ENCODE measurements around the gene CSN3. TPM values are rescaled to one million over a fixed set of nuclear protein-coding genes. Genes with fewer than 3 reads are reported as not detected.

The CSN3 gene
- total and polyA plus RNA-seq, 3 experiments from 2014 or later = not detected

- Histone ChIP-seq H3K36me3 (ENCODE audit: insufficient read depth, low read length) (no peaks in the 10 kb centered on the region), H3K27ac (ENCODE audit: low read depth, low read length) (no peak overlapping the region), H3K9me3 (ENCODE audit: low read length) (no peaks in the 10 kb centered on the region), H3K27me3 (ENCODE audit: insufficient read depth, low read length, poor library complexity, severe bottlenecking) (no peaks in the 10 kb centered on the region), H3K4me1 (ENCODE audit: insufficient read depth, low read length) (no peaks in the 10 kb centered on the region), H3K4me3 (ENCODE audit: low read length) (no peak overlapping the region)
- Mint-ChIP-seq H3K27ac (no peak overlapping the region), H3K27me3 (no peaks in the 10 kb centered on the region), H3K9me3 (peaks cover 0 to 4% (median 0%) of the 10 kb centered on the region in 5 donors), H3K36me3 (no peaks in the 10 kb centered on the region), H3K4me1 (no peaks in the 10 kb centered on the region), H3K4me3 (no peak overlapping the region)
- DNase-seq = no peak
- POLR2A ChIA-PET = no interaction called here
- CTCF ChIA-PET = no interaction called here
Observed at GRCh38 chr4:70251945-70252277, 9.5 kb downstream of the CSN3 start.

- ChIA-PET CTCF (no interaction called here), POLR2A (no interaction called here)
- no peak for DNase-seq
- no peak overlapping the region for H3K27ac ChIP-seq (ENCODE audit: low read depth, low read length)
- Mint-ChIP-seq H3K4me3 (no peak overlapping the region), H3K27me3 (peaks cover 0 to 2% of the 10 kb centered on the region in 2 donors), H3K4me1 (no peaks in the 10 kb centered on the region), H3K36me3 (no peaks in the 10 kb centered on the region), H3K27ac (no peak overlapping the region), H3K9me3 (peaks cover 0 to 7% (median 5%) of the 10 kb centered on the region in 5 donors)
- H3K4me1 ChIP-seq (ENCODE audit: insufficient read depth, low read length) = no peaks in the 10 kb centered on the region
- H3K36me3 ChIP-seq (ENCODE audit: insufficient read depth, low read length) = no peaks in the 10 kb centered on the region
- no peak overlapping the region for H3K4me3 ChIP-seq (ENCODE audit: low read length)
- H3K27me3 ChIP-seq (ENCODE audit: insufficient read depth, low read length, poor library complexity, severe bottlenecking) = no peaks in the 10 kb centered on the region
- H3K9me3 ChIP-seq (ENCODE audit: low read length) = no peaks in the 10 kb centered on the region
Observed at GRCh38 chr4:70269674-70270073, 27.3 kb downstream of the CSN3 start.

GRCh38 chr4:70277121-70277520, 34.7 kb downstream of the CSN3 start:
- Mint-ChIP-seq H3K9me3 (peaks cover 0 to 5% (median 3%) of the 10 kb centered on the region in 5 donors), H3K27me3 (no peaks in the 10 kb centered on the region)

GRCh38 chr4:70280567-70280966, 38.2 kb downstream of the CSN3 start:
- ChIA-PET POLR2A (no interaction called here), CTCF (interaction anchor here (0.9 kb wide), 1 partner anchor 138 kb away, joined by 4 read pairs; no protein-coding TSS in a partner anchor)
- no peaks in the 10 kb centered on the region for H3K9me3 ChIP-seq (ENCODE audit: low read length)
- Mint-ChIP-seq H3K27ac (peak overlapping the region in 1 of 8 donors; percentile 7), H3K27me3 (no peaks in the 10 kb centered on the region), H3K4me3 (no peak overlapping the region), H3K4me1 (no peaks in the 10 kb centered on the region), H3K9me3 (peaks cover 0 to 6% (median 0%) of the 10 kb centered on the region in 5 donors), H3K36me3 (no peaks in the 10 kb centered on the region)
- H3K4me3 ChIP-seq (ENCODE audit: low read length) = no peak overlapping the region
- no peaks in the 10 kb centered on the region for H3K36me3 ChIP-seq (ENCODE audit: insufficient read depth, low read length)
- no peak overlapping the region for H3K27ac ChIP-seq (ENCODE audit: low read depth, low read length)
- no peaks in the 10 kb centered on the region for H3K27me3 ChIP-seq (ENCODE audit: insufficient read depth, low read length, poor library complexity, severe bottlenecking)
- DNase-seq = no peak
- no peaks in the 10 kb centered on the region for H3K4me1 ChIP-seq (ENCODE audit: insufficient read depth, low read length)

More at GRCh38 chr4:70277121-70277520, 34.7 kb downstream of the CSN3 start:
- H3K9me3 ChIP-seq (ENCODE audit: low read length) = no peaks in the 10 kb centered on the region
- H3K27me3 ChIP-seq (ENCODE audit: insufficient read depth, low read length, poor library complexity, severe bottlenecking) = no peaks in the 10 kb centered on the region
- POLR2A ChIA-PET = no interaction called here
- DNase-seq = no peak
- H3K4me3 ChIP-seq (ENCODE audit: low read length) = no peak overlapping the region
- Mint-ChIP-seq H3K36me3 (no peaks in the 10 kb centered on the region), H3K4me3 (no peak overlapping the region), H3K27ac (no peak overlapping the region), H3K4me1 (no peaks in the 10 kb centered on the region)
- no peaks in the 10 kb centered on the region for H3K4me1 ChIP-seq (ENCODE audit: insufficient read depth, low read length)
- CTCF ChIA-PET = no interaction called here
- H3K27ac ChIP-seq (ENCODE audit: low read depth, low read length) = no peak overlapping the region
- no peaks in the 10 kb centered on the region for H3K36me3 ChIP-seq (ENCODE audit: insufficient read depth, low read length)

GRCh38 chr4:70288651-70289050, 46.3 kb downstream of the CSN3 start:
- CTCF ChIA-PET = no interaction called here
- peaks cover 2 to 18% (median 3%) of the 10 kb centered on the region in 5 donors for H3K9me3 Mint-ChIP-seq

GRCh38 chr4:70291341-70291740, 48.9 kb downstream of the CSN3 start:
- Histone ChIP-seq H3K4me3 (ENCODE audit: low read length) (no peak overlapping the region), H3K9me3 (ENCODE audit: low read length) (no peaks in the 10 kb centered on the region), H3K27ac (ENCODE audit: low read depth, low read length) (no peak overlapping the region), H3K4me1 (ENCODE audit: insufficient read depth, low read length) (no peaks in the 10 kb centered on the region), H3K36me3 (ENCODE audit: insufficient read depth, low read length) (no peaks in the 10 kb centered on the region), H3K27me3 (ENCODE audit: insufficient read depth, low read length, poor library complexity, severe bottlenecking) (no peaks in the 10 kb centered on the region)
- Mint-ChIP-seq H3K36me3 (no peaks in the 10 kb centered on the region), H3K27ac (no peak overlapping the region), H3K27me3 (no peaks in the 10 kb centered on the region), H3K9me3 (peaks cover 0 to 27% (median 0%) of the 10 kb centered on the region in 5 donors), H3K4me1 (no peaks in the 10 kb centered on the region), H3K4me3 (no peak overlapping the region)
- DNase-seq = no peak
- ChIA-PET POLR2A (no interaction called here), CTCF (no interaction called here)

More at GRCh38 chr4:70288651-70289050, 46.3 kb downstream of the CSN3 start:
- no peak for DNase-seq
- Histone ChIP-seq H3K27ac (ENCODE audit: low read depth, low read length) (no peak overlapping the region), H3K36me3 (ENCODE audit: insufficient read depth, low read length) (no peaks in the 10 kb centered on the region), H3K4me1 (ENCODE audit: insufficient read depth, low read length) (no peaks in the 10 kb centered on the region), H3K27me3 (ENCODE audit: insufficient read depth, low read length, poor library complexity, severe bottlenecking) (no peaks in the 10 kb centered on the region), H3K9me3 (ENCODE audit: low read length) (no peaks in the 10 kb centered on the region), H3K4me3 (ENCODE audit: low read length) (no peak overlapping the region)
- H3K4me1 Mint-ChIP-seq = no peaks in the 10 kb centered on the region
- no peaks in the 10 kb centered on the region for H3K27me3 Mint-ChIP-seq
- POLR2A ChIA-PET = no interaction called here
- H3K36me3 Mint-ChIP-seq = no peaks in the 10 kb centered on the region
- no peak overlapping the region for H3K27ac Mint-ChIP-seq
- H3K4me3 Mint-ChIP-seq = no peak overlapping the region

GRCh38 chr4:70297576-70297975, 55.2 kb downstream of the CSN3 start:
- Mint-ChIP-seq H3K36me3 (no peaks in the 10 kb centered on the region), H3K27ac (no peak overlapping the region), H3K4me3 (no peak overlapping the region), H3K27me3 (no peaks in the 10 kb centered on the region), H3K9me3 (peaks cover 0 to 18% (median 0%) of the 10 kb centered on the region in 5 donors), H3K4me1 (no peaks in the 10 kb centered on the region)
- CTCF ChIA-PET = interaction anchor here (0.9 kb wide), 1 partner anchor 9 kb away, joined by 4 read pairs; no protein-coding TSS in a partner anchor
- POLR2A ChIA-PET = no interaction called here
- Histone ChIP-seq H3K9me3 (ENCODE audit: low read length) (no peaks in the 10 kb centered on the region), H3K36me3 (ENCODE audit: insufficient read depth, low read length) (no peaks in the 10 kb centered on the region), H3K27ac (ENCODE audit: low read depth, low read length) (no peak overlapping the region), H3K27me3 (ENCODE audit: insufficient read depth, low read length, poor library complexity, severe bottlenecking) (no peaks in the 10 kb centered on the region), H3K4me3 (ENCODE audit: low read length) (no peak overlapping the region), H3K4me1 (ENCODE audit: insufficient read depth, low read length) (no peaks in the 10 kb centered on the region)
- no peak for DNase-seq

GRCh38 chr4:70298051-70298450, 55.7 kb downstream of the CSN3 start:
- ChIA-PET CTCF (no interaction called here), POLR2A (no interaction called here)
- Mint-ChIP-seq H3K27ac (no peak overlapping the region), H3K4me1 (no peaks in the 10 kb centered on the region), H3K9me3 (peaks cover 0 to 14% (median 0%) of the 10 kb centered on the region in 5 donors), H3K27me3 (no peaks in the 10 kb centered on the region), H3K4me3 (no peak overlapping the region), H3K36me3 (no peaks in the 10 kb centered on the region)
- H3K36me3 ChIP-seq (ENCODE audit: insufficient read depth, low read length) = no peaks in the 10 kb centered on the region
- no peak overlapping the region for H3K4me3 ChIP-seq (ENCODE audit: low read length)
- no peak overlapping the region for H3K27ac ChIP-seq (ENCODE audit: low read depth, low read length)
- no peaks in the 10 kb centered on the region for H3K9me3 ChIP-seq (ENCODE audit: low read length)
- DNase-seq = no peak
- no peaks in the 10 kb centered on the region for H3K4me1 ChIP-seq (ENCODE audit: insufficient read depth, low read length)
- H3K27me3 ChIP-seq (ENCODE audit: insufficient read depth, low read length, poor library complexity, severe bottlenecking) = no peaks in the 10 kb centered on the region

GRCh38 chr4:70299643-70300042, 57.2 kb downstream of the CSN3 start:
- H3K4me3 ChIP-seq (ENCODE audit: low read length) = no peak overlapping the region
- no peaks in the 10 kb centered on the region for H3K4me1 ChIP-seq (ENCODE audit: insufficient read depth, low read length)
- Mint-ChIP-seq H3K36me3 (no peaks in the 10 kb centered on the region), H3K4me3 (no peak overlapping the region), H3K9me3 (peaks cover 0 to under 1% (median 0%) of the 10 kb centered on the region in 5 donors), H3K4me1 (no peaks in the 10 kb centered on the region), H3K27ac (no peak overlapping the region), H3K27me3 (no peaks in the 10 kb centered on the region)
- H3K9me3 ChIP-seq (ENCODE audit: low read length) = no peaks in the 10 kb centered on the region
- H3K36me3 ChIP-seq (ENCODE audit: insufficient read depth, low read length) = no peaks in the 10 kb centered on the region
- ChIA-PET POLR2A (no interaction called here), CTCF (no interaction called here)
- no peak for DNase-seq
- no peak overlapping the region for H3K27ac ChIP-seq (ENCODE audit: low read depth, low read length)
- no peaks in the 10 kb centered on the region for H3K27me3 ChIP-seq (ENCODE audit: insufficient read depth, low read length, poor library complexity, severe bottlenecking)

Data from CD8-positive, alpha-beta memory T cell (primary cell).